Chondrocyte (in vitro differentiated cells): Measurements from ENCODE around the gene TMEM87B. TPM values are rescaled to one million over a fixed set of nuclear protein-coding genes. Genes with fewer than 3 reads are reported as not detected.
A peak's percentile ranks its signal among the peaks of the same experiment; 100 is the strongest.

Experiments used
- DNase-seq: peaks from one replicate; pipeline ENCODE4 v3.0.0; 2021; ENCODE audit warnings: mixed read lengths, low spot score
- H3K27ac Mint-ChIP-seq: one replicate; pipeline ENCODE4 v1.8.0; 2021; ENCODE audit warnings: mild to moderate bottlenecking, moderate library complexity, mixed read lengths; ENCODE audit not compliant: unreplicated experiment
- H3K27me3 Mint-ChIP-seq: 2 replicates; pipeline ENCODE4 v1.8.0; 2021; ENCODE audit warnings: low read depth, mixed read lengths
- H3K36me3 Mint-ChIP-seq: 2 replicates; pipeline ENCODE4 v1.8.0; 2021; ENCODE audit warnings: low read depth, mixed read lengths
- H3K4me1 Mint-ChIP-seq: 2 replicates; pipeline ENCODE4 v1.8.0; 2021; ENCODE audit warnings: low read depth, mild to moderate bottlenecking, mixed read lengths
- H3K4me3 Mint-ChIP-seq: one replicate; pipeline ENCODE4 v1.8.0; 2021; ENCODE audit warnings: mild to moderate bottlenecking, moderate library complexity, mixed read lengths; ENCODE audit not compliant: unreplicated experiment
- H3K9me3 Mint-ChIP-seq: 2 replicates; pipeline ENCODE4 v1.8.0; 2021; ENCODE audit warnings: low read depth, mixed read lengths
- total RNA-seq: library from RNA; stranded (reverse); gene quantifications from 3 replicates; pipeline ENCODE4 v1.2.1, GENCODE V29; 2021
- TF ChIP-seq, protein P1 (sequence below): fragments of 200-600 bp; sonication (generic); IDR thresholded peaks from 2 replicates; pipeline ENCODE4 v1.5.0; 2021; ENCODE audit warnings: antibody characterized with exemption, mild to moderate bottlenecking, moderate library complexity

Gene TMEM87B
- total RNA-seq, 1 donor from 2014 or later, result 19.4 TPM

DNA sequence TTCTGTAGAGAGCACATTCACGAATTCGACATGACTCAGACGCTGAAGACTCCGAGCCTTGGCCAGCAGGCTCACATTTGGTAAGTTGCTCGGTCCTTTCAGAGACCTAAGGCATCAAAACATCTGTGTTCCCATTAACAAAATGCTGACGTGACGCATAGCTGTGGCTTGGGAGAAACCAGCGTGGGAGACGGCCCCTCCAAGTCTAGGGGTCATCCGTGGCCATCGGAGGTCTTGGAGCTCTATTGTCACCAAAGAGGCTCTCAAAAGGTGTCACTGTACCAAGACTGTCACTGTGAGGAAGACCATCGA, 98.1 kb downstream of the TMEM87B start:
- TF ChIP-seq, protein P1, sequence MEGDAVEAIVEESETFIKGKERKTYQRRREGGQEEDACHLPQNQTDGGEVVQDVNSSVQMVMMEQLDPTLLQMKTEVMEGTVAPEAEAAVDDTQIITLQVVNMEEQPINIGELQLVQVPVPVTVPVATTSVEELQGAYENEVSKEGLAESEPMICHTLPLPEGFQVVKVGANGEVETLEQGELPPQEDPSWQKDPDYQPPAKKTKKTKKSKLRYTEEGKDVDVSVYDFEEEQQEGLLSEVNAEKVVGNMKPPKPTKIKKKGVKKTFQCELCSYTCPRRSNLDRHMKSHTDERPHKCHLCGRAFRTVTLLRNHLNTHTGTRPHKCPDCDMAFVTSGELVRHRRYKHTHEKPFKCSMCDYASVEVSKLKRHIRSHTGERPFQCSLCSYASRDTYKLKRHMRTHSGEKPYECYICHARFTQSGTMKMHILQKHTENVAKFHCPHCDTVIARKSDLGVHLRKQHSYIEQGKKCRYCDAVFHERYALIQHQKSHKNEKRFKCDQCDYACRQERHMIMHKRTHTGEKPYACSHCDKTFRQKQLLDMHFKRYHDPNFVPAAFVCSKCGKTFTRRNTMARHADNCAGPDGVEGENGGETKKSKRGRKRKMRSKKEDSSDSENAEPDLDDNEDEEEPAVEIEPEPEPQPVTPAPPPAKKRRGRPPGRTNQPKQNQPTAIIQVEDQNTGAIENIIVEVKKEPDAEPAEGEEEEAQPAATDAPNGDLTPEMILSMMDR, result no peak
- Mint-ChIP-seq H3K4me3 (no peak overlapping the region), H3K27ac (no peak overlapping the region), H3K36me3 (no peaks in the 10 kb centered on the region), H3K4me1 (peaks cover 20% of the 10 kb centered on the region), H3K27me3 (no peaks in the 10 kb centered on the region), H3K9me3 (no peaks in the 10 kb centered on the region)
- no peak for DNase-seq

DNA sequence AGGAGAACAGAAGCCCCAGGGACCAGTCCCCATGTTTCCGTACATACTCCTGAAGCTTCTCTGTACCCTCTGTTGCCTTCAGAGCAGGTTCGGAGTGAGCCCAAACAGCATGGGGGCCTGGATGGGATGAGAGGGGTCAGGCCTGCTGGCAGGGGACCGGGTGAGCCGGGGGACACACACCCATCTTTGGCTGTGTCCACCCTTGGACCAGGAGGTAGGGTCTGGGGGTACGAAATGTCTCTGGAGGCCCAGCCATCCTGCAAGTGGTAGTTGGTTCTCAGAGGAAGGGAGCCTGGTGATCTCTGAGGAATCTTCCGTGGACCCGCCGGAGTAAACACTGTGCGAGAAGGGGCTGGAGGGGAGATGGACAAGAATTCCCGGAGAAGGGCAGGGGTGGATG, 98.4 kb downstream of the TMEM87B start:
- TF ChIP-seq, protein P1, result no peak
- Mint-ChIP-seq H3K27ac (no peak overlapping the region), H3K36me3 (no peaks in the 10 kb centered on the region), H3K9me3 (no peaks in the 10 kb centered on the region), H3K4me1 (peaks cover 20% of the 10 kb centered on the region), H3K4me3 (no peak overlapping the region), H3K27me3 (no peaks in the 10 kb centered on the region)
- DNase-seq, result no peak

DNA sequence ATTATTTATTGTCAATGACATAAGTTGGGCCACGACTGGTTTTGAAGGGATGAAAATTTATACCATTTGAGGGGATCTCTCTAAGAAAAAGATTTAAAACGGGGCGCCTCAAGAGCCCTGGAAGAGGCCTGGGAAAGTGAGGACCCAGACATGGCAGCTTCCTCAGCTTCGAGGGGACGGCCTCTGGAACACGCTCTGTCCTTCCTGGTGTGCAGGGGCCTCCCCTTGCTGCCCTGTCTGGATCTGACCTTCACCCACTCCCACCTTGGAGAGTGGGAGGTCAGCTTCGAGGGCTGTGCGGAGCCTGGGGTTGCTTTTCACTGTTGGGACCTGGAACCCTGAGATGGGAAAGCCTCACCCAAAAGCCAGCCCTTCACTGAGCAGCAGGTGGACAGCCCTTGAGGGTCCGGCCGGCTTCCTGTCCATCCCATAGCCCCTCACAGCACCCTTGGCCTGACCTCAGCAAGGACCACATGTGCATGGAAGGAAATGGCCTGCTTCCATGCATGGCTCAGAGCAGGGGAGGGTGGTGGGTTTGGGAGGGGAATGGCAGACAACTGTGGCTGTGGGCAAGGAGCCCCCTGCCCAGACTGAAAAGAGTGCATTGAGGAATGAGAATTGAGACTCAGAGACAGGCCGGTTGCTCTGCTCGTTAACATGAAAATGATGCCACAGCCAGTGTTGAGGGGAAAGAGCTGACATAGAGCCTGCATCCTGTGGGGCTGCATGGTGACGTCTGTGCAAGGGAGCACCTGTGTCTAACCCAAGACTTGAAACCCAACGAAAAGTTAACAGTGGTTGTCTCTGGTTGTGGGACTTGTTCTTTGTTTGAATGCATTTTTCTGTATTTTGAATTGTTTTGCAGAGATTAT, 99.4 kb downstream of the TMEM87B start:
- no peak overlapping the region for H3K27ac Mint-ChIP-seq
- H3K4me1 Mint-ChIP-seq, result peaks cover 19% of the 10 kb centered on the region
- no peak overlapping the region for H3K4me3 Mint-ChIP-seq
- H3K36me3 Mint-ChIP-seq, result no peaks in the 10 kb centered on the region
- no peaks in the 10 kb centered on the region for H3K27me3 Mint-ChIP-seq
- TF ChIP-seq, protein P1, result no peak
- peak; percentile 39 for DNase-seq
- no peaks in the 10 kb centered on the region for H3K9me3 Mint-ChIP-seq

DNA sequence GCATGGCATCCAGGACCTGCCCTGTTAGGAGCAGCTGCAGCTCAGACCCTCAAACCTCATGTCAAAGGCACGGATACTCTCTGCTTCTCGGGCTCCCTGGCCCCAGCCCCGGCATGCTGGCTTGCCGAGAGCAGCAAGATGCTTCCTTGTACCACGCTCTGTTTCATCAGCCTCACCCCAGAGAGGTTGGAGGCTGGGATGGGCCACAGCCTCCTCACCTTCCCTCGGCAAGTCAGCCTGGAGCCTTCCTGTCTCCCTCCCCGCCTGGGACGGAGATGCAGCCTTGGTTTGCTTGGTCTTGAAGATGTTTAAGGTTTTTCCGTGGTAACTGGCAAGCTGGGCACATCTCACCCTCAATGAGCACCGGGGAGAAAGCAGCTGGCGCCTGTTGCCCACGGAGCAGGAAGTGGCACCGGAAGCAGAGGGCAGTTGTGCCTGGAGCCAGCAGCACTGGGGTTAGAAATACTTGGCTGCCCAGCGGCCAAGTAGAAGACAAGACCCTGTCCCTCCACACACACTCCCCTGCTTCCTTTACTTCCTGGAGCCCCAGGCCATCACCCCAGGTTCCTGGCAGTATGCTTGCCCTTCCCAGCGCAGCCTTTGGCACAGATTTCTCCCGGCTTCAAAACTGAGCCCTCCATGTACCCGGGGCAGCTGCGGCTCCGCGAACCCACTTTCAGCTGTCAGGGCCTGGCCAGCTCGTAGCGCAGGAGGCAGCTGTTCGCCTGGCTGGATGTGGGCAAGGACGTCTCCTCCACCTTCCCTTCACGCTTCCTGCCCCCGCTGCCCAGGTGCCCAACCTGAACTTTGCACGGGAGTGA, 100.5 kb downstream of the TMEM87B start:
- no peak for DNase-seq
- no peaks in the 10 kb centered on the region for H3K9me3 Mint-ChIP-seq
- H3K4me1 Mint-ChIP-seq, result peaks cover 9% of the 10 kb centered on the region
- no peaks in the 10 kb centered on the region for H3K36me3 Mint-ChIP-seq
- TF ChIP-seq, protein P1, result no peak
- H3K27ac Mint-ChIP-seq, result no peak overlapping the region
- H3K27me3 Mint-ChIP-seq, result no peaks in the 10 kb centered on the region
- H3K4me3 Mint-ChIP-seq, result no peak overlapping the region

DNA sequence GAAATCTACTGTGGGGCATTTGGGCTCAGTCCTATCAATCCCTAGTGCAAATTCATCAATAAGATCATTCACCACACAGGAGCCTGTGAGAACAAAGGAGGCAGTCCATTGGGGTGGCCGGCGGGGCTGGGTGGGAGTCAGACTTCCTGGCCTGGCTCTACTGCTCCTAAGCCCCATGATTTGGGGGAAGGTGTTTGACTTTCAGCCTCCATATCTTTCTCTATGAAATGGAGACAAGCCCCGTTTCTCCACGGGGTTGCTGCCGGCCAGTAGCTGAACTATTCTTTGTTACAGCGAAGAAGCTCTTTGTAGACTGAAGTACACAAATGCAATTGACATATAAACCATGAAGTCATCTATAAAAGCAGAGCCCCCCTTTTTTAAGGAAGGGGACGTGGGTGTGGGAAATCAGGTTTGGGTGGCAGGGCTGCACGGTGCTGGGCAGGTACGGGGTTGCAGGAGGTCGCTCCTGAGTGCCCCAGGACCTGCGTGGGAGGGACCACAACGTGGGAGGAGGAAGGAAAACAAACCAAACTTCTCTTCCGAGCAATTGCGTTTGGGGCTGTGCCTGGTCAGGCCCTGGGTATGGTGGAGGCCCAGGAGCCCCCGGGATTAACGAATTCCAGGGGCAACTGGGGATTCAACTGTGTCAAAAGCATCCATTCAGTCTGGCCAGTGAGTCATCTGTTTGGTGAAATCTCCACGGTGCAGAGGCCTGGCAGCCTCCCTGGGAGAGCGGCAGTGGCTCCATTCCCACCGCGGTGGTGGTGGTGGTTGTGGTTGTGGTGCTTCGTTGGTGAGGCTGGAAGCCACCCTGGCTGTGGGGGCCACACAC, 101.3 kb downstream of the TMEM87B start:
- DNase-seq, result no peak
- no peak overlapping the region for H3K4me3 Mint-ChIP-seq
- H3K36me3 Mint-ChIP-seq, result no peaks in the 10 kb centered on the region
- TF ChIP-seq, protein P1, result no peak
- no peaks in the 10 kb centered on the region for H3K27me3 Mint-ChIP-seq
- no peak overlapping the region for H3K27ac Mint-ChIP-seq
- no peaks in the 10 kb centered on the region for H3K9me3 Mint-ChIP-seq
- H3K4me1 Mint-ChIP-seq, result peaks cover 1% of the 10 kb centered on the region
